Osteoblast (primary cell): ENCODE data around the gene VEZF1. TPM values are rescaled to one million over a fixed set of nuclear protein-coding genes. Genes with fewer than 3 reads are reported as not detected.
A peak's percentile ranks its signal among the peaks of the same experiment; 100 is the strongest.

Source experiments
- DNase-seq: peaks from one replicate; pipeline ENCODE4 v3.0.0; 2011; ENCODE audit warnings: low spot score, mixed read lengths; ENCODE audit not compliant: insufficient read length; ENCODE audit errors: missing footprints
- H2AFZ ChIP-seq: 2 replicates; pipeline ENCODE4 v1.6.0; 2011; ENCODE audit warnings: mild to moderate bottlenecking, low read length
- H3K27ac ChIP-seq: 2 replicates; pipeline ENCODE4 v1.5.1; 2011; ENCODE audit warnings: mild to moderate bottlenecking, low read depth, low read length, moderate library complexity
- H3K27me3 ChIP-seq: 2 replicates; pipeline ENCODE4 v1.6.0; 2012; ENCODE audit warnings: mild to moderate bottlenecking, control low read depth, inconsistent platforms, low read length, moderate library complexity; ENCODE audit not compliant: insufficient read depth
- H3K36me3 ChIP-seq: 2 replicates; pipeline ENCODE4 v1.5.1; 2011; ENCODE audit warnings: mild to moderate bottlenecking, low read length, control low read depth, moderate library complexity; ENCODE audit not compliant: insufficient read depth
- H3K4me1 ChIP-seq: 2 replicates; pipeline ENCODE4 v1.5.1; 2011; ENCODE audit warnings: mild to moderate bottlenecking, low read length, control low read depth, moderate library complexity; ENCODE audit not compliant: insufficient read depth
- H3K4me2 ChIP-seq: 2 replicates; pipeline ENCODE4 v1.6.0; 2011; ENCODE audit warnings: mild to moderate bottlenecking, low read length; ENCODE audit not compliant: insufficient read depth
- H3K4me3 ChIP-seq: fragments of 200-600 bp; sonication (generic); 3 replicates; pipeline ENCODE4 v1.5.1; 2012; ENCODE audit warnings: mild to moderate bottlenecking, low read length, inconsistent platforms; ENCODE audit not compliant: insufficient read depth
- H3K79me2 ChIP-seq: 2 replicates; pipeline ENCODE4 v1.6.0; 2012; ENCODE audit warnings: mild to moderate bottlenecking, low read length, control low read depth, inconsistent platforms; ENCODE audit not compliant: insufficient read depth
- H3K9me3 ChIP-seq: 2 replicates; pipeline ENCODE4 v1.5.1; 2011; ENCODE audit warnings: low read depth, low read length, control low read depth
- H4K20me1 ChIP-seq: 2 replicates; pipeline ENCODE4 v1.6.0; 2012; ENCODE audit warnings: mild to moderate bottlenecking, low read length, control low read depth; ENCODE audit not compliant: insufficient read depth
- CTCF ChIP-seq: IDR thresholded peaks from 2 replicates; pipeline ENCODE4 v1.5.1; 2011; ENCODE audit warnings: mild to moderate bottlenecking, low read depth, low read length, moderate library complexity; ENCODE audit errors: extremely low read depth
- total RNA-seq: library from RNA; depleted of rRNA; stranded (reverse); fragments of >200 nt; gene quantifications from 2 replicates; pipeline ENCODE4 v1.2.3, GENCODE V29; 2012

VEZF1 gene
- total RNA-seq, 1 donor, result 58.6 TPM

GRCh38 chr17:57957120-57957850, 30.8 kb downstream of the VEZF1 start:
- no peak overlapping the region for H3K4me3 ChIP-seq
- no peak overlapping the region for H2AFZ ChIP-seq
- H4K20me1 ChIP-seq, result no peaks in the 10 kb centered on the region
- H3K4me1 ChIP-seq, result peaks cover 19% of the 10 kb centered on the region
- H3K9me3 ChIP-seq, result no peaks in the 10 kb centered on the region
- no peak overlapping the region for H3K27ac ChIP-seq
- H3K36me3 ChIP-seq, result no peaks in the 10 kb centered on the region
- H3K79me2 ChIP-seq, result peaks cover 29% of the 10 kb centered on the region
- H3K27me3 ChIP-seq, result no peaks in the 10 kb centered on the region
- DNase-seq, result peak; percentile 78
- H3K4me2 ChIP-seq, result no peak overlapping the region
- TF ChIP-seq CTCF, result no peak

DNA sequence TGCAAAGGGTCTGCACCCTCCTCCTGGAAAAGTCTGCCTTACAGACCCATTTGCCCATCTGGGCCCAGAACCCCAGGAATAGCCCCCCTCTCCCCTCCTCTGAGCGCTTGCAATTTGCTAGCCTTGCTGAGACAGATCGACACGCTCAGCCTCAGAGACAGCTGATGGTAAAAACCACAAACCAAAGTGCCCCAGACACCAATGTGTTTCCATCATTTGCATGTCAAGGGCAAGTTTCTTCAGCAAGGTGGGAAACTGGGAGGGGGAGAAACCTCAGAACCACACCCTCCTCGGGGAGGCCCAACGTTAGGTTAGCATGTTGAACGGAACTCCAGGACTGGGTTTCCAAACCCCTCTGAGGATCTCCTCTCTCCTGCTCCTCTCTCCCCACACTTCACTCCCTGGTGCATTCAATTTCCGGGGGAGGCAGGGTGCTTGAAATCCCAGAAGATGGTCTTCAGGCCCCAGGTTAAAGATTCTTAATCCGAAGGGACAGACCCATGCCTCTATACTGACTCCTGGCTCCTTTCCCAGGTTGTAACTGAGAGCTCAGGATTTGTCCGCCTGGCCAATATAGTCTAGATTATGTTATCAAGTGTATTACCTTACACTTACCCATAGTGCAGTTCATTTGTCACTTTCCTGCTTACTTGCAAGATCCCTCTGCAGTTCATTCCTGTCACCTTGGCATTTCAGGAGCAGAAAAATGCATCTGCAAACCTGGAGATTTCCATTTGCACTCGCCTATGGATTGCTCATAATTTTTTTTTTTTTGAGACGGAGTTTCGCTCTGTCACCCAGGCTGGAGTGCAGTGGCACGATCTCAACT, 31.5 kb downstream of the VEZF1 start:
- Histone ChIP-seq H3K27ac (no peak overlapping the region), H3K4me3 (peak overlapping the region; percentile 80), H3K79me2 (peaks cover 32% of the 10 kb centered on the region), H3K36me3 (no peaks in the 10 kb centered on the region), H3K27me3 (no peaks in the 10 kb centered on the region), H2AFZ (no peak overlapping the region), H3K4me1 (peaks cover 24% of the 10 kb centered on the region), H3K9me3 (no peaks in the 10 kb centered on the region), H4K20me1 (no peaks in the 10 kb centered on the region), H3K4me2 (peak overlapping the region; percentile 95)
- peak; percentile 39 for DNase-seq
- no peak for TF ChIP-seq CTCF

- H3K4me2 ChIP-seq, result peak within 1 kb of the TSS; percentile 95
- H3K4me3 ChIP-seq, result peak within 1 kb of the TSS; percentile 80
- H4K20me1 ChIP-seq, result no peaks in the 10 kb centered on the region
- H2AFZ ChIP-seq, result peak within 1 kb of the TSS; percentile 72
- no peaks in the 10 kb centered on the region for H3K27me3 ChIP-seq
- H3K27ac ChIP-seq, result peak within 1 kb of the TSS; percentile 48
- TF ChIP-seq CTCF, result no peak
- no peaks in the 10 kb centered on the region for H3K9me3 ChIP-seq
- H3K79me2 ChIP-seq, result peaks cover 38% of the 10 kb centered on the region
- no peaks in the 10 kb centered on the region for H3K36me3 ChIP-seq
- H3K4me1 ChIP-seq, result peaks cover 34% of the 10 kb centered on the region
- peak; percentile 99 for DNase-seq
Observed at GRCh38 chr17:57955183-57955931, 32.7 kb downstream of the VEZF1 start, which contains the start of gene CUEDC1. Gene CUEDC1, minus strand, starts transcription at chr17:57955412. Its CDS starts 69,848 bp downstream, at chr17:57885564.
